Measurements from ENCODE around the gene KCNQ1. TPM values are rescaled to one million over a fixed set of nuclear protein-coding genes. Genes with fewer than 3 reads are reported as not detected.

The KCNQ1 gene, protein sequence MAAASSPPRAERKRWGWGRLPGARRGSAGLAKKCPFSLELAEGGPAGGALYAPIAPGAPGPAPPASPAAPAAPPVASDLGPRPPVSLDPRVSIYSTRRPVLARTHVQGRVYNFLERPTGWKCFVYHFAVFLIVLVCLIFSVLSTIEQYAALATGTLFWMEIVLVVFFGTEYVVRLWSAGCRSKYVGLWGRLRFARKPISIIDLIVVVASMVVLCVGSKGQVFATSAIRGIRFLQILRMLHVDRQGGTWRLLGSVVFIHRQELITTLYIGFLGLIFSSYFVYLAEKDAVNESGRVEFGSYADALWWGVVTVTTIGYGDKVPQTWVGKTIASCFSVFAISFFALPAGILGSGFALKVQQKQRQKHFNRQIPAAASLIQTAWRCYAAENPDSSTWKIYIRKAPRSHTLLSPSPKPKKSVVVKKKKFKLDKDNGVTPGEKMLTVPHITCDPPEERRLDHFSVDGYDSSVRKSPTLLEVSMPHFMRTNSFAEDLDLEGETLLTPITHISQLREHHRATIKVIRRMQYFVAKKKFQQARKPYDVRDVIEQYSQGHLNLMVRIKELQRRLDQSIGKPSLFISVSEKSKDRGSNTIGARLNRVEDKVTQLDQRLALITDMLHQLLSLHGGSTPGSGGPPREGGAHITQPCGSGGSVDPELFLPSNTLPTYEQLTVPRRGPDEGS
- 0.16 TPM in 1 of 2 replicates, not detected in the other for total RNA-seq
- long read RNA-seq, partial matches to known transcripts = 0 of 4 reads
- long read RNA-seq, other reads (novel, unspliced or antisense) = 4 of 4 reads

DNA sequence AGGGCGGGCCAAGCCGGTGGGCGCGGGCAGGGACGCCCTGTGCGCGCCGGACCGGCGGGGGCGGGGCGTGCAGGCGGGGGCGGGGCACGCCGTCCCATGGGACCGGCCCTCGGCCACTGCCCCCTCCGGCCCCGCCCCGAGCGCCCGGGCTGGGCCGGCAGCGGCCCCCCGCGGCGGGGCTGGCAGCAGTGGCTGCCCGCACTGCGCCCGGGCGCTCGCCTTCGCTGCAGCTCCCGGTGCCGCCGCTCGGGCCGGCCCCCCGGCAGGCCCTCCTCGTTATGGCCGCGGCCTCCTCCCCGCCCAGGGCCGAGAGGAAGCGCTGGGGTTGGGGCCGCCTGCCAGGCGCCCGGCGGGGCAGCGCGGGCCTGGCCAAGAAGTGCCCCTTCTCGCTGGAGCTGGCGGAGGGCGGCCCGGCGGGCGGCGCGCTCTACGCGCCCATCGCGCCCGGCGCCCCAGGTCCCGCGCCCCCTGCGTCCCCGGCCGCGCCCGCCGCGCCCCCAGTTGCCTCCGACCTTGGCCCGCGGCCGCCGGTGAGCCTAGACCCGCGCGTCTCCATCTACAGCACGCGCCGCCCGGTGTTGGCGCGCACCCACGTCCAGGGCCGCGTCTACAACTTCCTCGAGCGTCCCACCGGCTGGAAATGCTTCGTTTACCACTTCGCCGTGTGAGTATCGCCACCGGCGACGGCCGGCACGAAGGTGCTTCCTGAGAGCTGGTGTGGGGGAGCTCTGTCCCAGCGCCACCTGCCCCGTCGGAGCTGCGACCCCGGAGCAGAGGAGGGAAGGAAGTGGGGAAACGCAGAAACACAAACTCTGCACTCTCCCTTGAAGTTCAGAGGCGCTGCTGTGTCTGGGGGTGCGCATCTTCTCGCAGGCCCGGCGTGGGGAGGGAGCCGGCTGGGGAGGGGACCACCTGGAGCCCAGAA, at the start of gene KCNQ1:
Gene KCNQ1, plus strand, starts transcription at position 188 of the 925 bp plus-strand sequence. Its CDS starts 91 bp downstream, at position 279.
- Mint-ChIP-seq H3K36me3 (ENCODE audit: unreplicated experiment) (peaks cover 2% of the 10 kb centered on the region), H3K9me3 (ENCODE audit: unreplicated experiment) (peaks cover 6% of the 10 kb centered on the region), H3K27ac (ENCODE audit: unreplicated experiment) (no peak within 1 kb of the TSS), H3K27me3 (ENCODE audit: unreplicated experiment) (peaks cover 34% of the 10 kb centered on the region), H3K4me3 (ENCODE audit: unreplicated experiment) (no peak within 1 kb of the TSS), H3K4me1 (ENCODE audit: unreplicated experiment) (no peaks in the 10 kb centered on the region)
- TF ChIP-seq, protein P1, sequence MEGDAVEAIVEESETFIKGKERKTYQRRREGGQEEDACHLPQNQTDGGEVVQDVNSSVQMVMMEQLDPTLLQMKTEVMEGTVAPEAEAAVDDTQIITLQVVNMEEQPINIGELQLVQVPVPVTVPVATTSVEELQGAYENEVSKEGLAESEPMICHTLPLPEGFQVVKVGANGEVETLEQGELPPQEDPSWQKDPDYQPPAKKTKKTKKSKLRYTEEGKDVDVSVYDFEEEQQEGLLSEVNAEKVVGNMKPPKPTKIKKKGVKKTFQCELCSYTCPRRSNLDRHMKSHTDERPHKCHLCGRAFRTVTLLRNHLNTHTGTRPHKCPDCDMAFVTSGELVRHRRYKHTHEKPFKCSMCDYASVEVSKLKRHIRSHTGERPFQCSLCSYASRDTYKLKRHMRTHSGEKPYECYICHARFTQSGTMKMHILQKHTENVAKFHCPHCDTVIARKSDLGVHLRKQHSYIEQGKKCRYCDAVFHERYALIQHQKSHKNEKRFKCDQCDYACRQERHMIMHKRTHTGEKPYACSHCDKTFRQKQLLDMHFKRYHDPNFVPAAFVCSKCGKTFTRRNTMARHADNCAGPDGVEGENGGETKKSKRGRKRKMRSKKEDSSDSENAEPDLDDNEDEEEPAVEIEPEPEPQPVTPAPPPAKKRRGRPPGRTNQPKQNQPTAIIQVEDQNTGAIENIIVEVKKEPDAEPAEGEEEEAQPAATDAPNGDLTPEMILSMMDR (IDR thresholded peaks at IDR 0.05) = no peak
- no peak for DNase-seq (ENCODE audit: extremely low spot score, unreplicated experiment)

DNA sequence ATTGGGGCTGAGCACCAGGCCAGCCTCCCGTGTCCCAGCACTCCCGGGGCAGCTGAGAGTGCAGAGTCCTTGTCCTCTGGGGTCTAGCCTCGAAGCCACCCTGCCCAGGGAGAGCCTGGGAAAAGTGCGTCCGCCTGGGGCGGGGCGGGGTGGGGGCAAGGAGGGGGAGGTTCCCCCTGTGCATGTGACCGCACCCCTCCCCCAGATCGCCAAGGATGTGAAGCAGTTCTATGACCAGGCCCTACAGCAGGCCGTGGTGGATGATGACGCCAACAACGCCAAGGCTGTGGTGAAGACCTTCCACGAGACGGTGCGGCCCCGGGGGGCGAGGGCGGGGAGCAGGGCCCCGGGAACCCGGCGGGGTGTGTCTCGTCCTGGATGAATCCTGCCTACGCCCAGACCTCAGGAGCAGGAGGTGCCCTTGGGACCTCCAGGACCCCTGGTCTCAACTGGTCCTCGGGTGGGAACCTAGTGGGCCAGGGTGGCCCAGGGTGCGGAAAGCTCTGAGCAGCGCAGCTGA, 49.5 kb upstream of the KCNQ1 start:
- Mint-ChIP-seq H3K27me3 (ENCODE audit: unreplicated experiment) (no peaks in the 10 kb centered on the region), H3K4me3 (ENCODE audit: unreplicated experiment) (no peak overlapping the region), H3K36me3 (ENCODE audit: unreplicated experiment) (peaks cover 2% of the 10 kb centered on the region), H3K27ac (ENCODE audit: unreplicated experiment) (no peak overlapping the region), H3K9me3 (ENCODE audit: unreplicated experiment) (no peaks in the 10 kb centered on the region), H3K4me1 (ENCODE audit: unreplicated experiment) (peaks cover 20% of the 10 kb centered on the region)
- TF ChIP-seq, protein P1 (IDR thresholded peaks at IDR 0.05) = no peak
- no peak for DNase-seq (ENCODE audit: extremely low spot score, unreplicated experiment)

DNA sequence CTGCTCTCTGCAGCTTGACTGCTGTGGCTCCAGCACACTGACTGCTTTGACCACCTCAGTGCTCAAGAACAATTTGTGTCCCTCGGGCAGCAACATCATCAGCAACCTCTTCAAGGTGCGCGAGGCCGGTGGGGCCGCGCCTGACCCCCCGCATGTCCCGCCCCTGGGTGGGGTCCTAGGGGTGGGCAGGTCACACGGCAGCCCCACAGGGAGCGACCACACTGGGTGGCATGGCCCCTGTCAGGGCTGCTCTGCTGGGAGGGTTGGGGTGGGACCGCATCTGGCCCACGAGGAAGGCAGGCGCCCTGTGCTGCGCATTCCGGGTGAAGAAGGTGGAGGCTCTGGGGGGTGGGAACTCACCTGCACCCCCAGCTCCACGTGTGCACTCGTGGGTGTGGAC, 49.0 kb upstream of the KCNQ1 start:
- Mint-ChIP-seq H3K27ac (ENCODE audit: unreplicated experiment) (no peak overlapping the region), H3K27me3 (ENCODE audit: unreplicated experiment) (no peaks in the 10 kb centered on the region), H3K9me3 (ENCODE audit: unreplicated experiment) (no peaks in the 10 kb centered on the region), H3K4me1 (ENCODE audit: unreplicated experiment) (peaks cover 14% of the 10 kb centered on the region), H3K36me3 (ENCODE audit: unreplicated experiment) (peaks cover 2% of the 10 kb centered on the region), H3K4me3 (ENCODE audit: unreplicated experiment) (no peak overlapping the region)
- TF ChIP-seq, protein P1 (IDR thresholded peaks at IDR 0.05) = no peak
- DNase-seq (ENCODE audit: extremely low spot score, unreplicated experiment) = no peak

DNA sequence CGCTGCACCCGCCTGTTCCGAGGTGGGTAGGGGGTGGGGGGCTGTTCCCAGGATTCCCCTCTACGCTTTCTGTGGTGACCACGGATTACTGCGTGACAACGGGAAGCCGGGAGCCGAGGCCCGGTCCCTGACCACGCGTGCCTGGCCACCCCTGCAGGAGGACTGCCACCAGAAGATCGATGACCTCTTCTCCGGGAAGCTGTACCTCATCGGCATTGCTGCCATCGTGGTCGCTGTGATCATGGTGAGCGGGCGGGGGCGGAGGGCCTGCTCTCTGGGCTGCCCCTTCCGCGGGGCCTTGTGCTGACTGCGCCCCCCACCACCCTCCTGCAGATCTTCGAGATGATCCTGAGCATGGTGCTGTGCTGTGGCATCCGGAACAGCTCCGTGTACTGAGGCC, 48.3 kb upstream of the KCNQ1 start:
- no peak for DNase-seq (ENCODE audit: extremely low spot score, unreplicated experiment)
- H3K4me3 Mint-ChIP-seq (ENCODE audit: unreplicated experiment) = no peak overlapping the region

More for the DNA sequence above, 48.3 kb upstream of the KCNQ1 start:
- no peaks in the 10 kb centered on the region for H3K9me3 Mint-ChIP-seq (ENCODE audit: unreplicated experiment)
- peaks cover 16% of the 10 kb centered on the region for H3K4me1 Mint-ChIP-seq (ENCODE audit: unreplicated experiment)
- TF ChIP-seq, protein P1 (IDR thresholded peaks at IDR 0.05) = no peak
- no peaks in the 10 kb centered on the region for H3K27me3 Mint-ChIP-seq (ENCODE audit: unreplicated experiment)
- H3K27ac Mint-ChIP-seq (ENCODE audit: unreplicated experiment) = no peak overlapping the region
- H3K36me3 Mint-ChIP-seq (ENCODE audit: unreplicated experiment) = peaks cover 2% of the 10 kb centered on the region

Data from osteocyte (in vitro differentiated cells).